G401.6 (cell line): ENCODE data around the gene DNAH6.

Experiments used
- FAIRE-seq: peaks from 2 replicates; lab custom pipeline; 2012; peaks lifted over from hg19 to GRCh38; lab: Jason Lieb, UNC

The DNAH6 gene

GRCh38 chr2:84629550-84629949 lies 113.3 kb downstream of the DNAH6 start:
- no peak for FAIRE-seq

- FAIRE-seq: peak; percentile 72
Observed at GRCh38 chr2:84631047-84631446, 114.7 kb downstream of the DNAH6 start.

GRCh38 chr2:84631985-84632384 lies 115.7 kb downstream of the DNAH6 start:
- no peak for FAIRE-seq

GRCh38 chr2:84636080-84636971 lies 120.0 kb downstream of the DNAH6 start:
- no peak for FAIRE-seq

- no peak for FAIRE-seq
Observed at GRCh38 chr2:84639751-84640150, 123.5 kb downstream of the DNAH6 start.

GRCh38 chr2:84640411-84640810 lies 124.1 kb downstream of the DNAH6 start:
- FAIRE-seq: no peak

GRCh38 chr2:84641021-84641420 lies 124.7 kb downstream of the DNAH6 start:
- FAIRE-seq: no peak

GRCh38 chr2:84643991-84644390 lies 127.7 kb downstream of the DNAH6 start:
- FAIRE-seq: no peak

GRCh38 chr2:84646514-84646913 lies 130.2 kb downstream of the DNAH6 start:
- FAIRE-seq: no peak

GRCh38 chr2:84647267-84647666 lies 131.0 kb downstream of the DNAH6 start:
- no peak for FAIRE-seq

GRCh38 chr2:84649058-84649457 lies 132.8 kb downstream of the DNAH6 start:
- no peak for FAIRE-seq

GRCh38 chr2:84649487-84650142 lies 133.3 kb downstream of the DNAH6 start:
- no peak for FAIRE-seq

- no peak for FAIRE-seq
Observed at GRCh38 chr2:84652431-84652830, 136.1 kb downstream of the DNAH6 start.

- no peak for FAIRE-seq
Observed at GRCh38 chr2:84653302-84653701, 137.0 kb downstream of the DNAH6 start.

GRCh38 chr2:84654414-84654813 lies 138.1 kb downstream of the DNAH6 start:
- FAIRE-seq: no peak

GRCh38 chr2:84669122-84669521 lies 152.8 kb downstream of the DNAH6 start:
- FAIRE-seq: no peak

GRCh38 chr2:84674099-84674498 lies 157.8 kb downstream of the DNAH6 start:
- FAIRE-seq: no peak

- FAIRE-seq: no peak
Observed at GRCh38 chr2:84674586-84674985, 158.3 kb downstream of the DNAH6 start.

GRCh38 chr2:84676295-84676694 lies 160.0 kb downstream of the DNAH6 start:
- no peak for FAIRE-seq

- FAIRE-seq: no peak
Observed at GRCh38 chr2:84678214-84678613, 161.9 kb downstream of the DNAH6 start.

- FAIRE-seq: no peak
Observed at GRCh38 chr2:84686783-84687476, 170.6 kb downstream of the DNAH6 start.

- FAIRE-seq: no peak
Observed at GRCh38 chr2:84687498-84688149, 171.3 kb downstream of the DNAH6 start.

- no peak for FAIRE-seq
Observed at GRCh38 chr2:84690225-84690624, 173.9 kb downstream of the DNAH6 start.
